DND-41 (cell line): ENCODE measurements around the gene CARMIL1.

Source experiments
- ATAC-seq: fragments of 200-7000 bp; cut with Tn5 transposase; 3 replicates; pipeline ENCODE4 v1.9.1; 2021; ENCODE audit warnings: low read depth; ENCODE audit not compliant: insufficient read depth
- DNase-seq: peaks from one replicate; pipeline ENCODE4 v3.0.0-alpha.2; 2020
- H2AFZ ChIP-seq: 2 replicates; pipeline ENCODE4 v1.6.0; 2012; ENCODE audit warnings: low read depth, low read length
- H3K27ac ChIP-seq: 2 replicates; pipeline ENCODE4 v1.5.1; 2012; ENCODE audit warnings: low read length, inconsistent platforms
- H3K27me3 ChIP-seq: fragments of 200-600 bp; sonication (generic); 2 replicates; pipeline ENCODE4 v1.6.0; 2012; ENCODE audit warnings: low read length, mild to moderate bottlenecking, inconsistent platforms; ENCODE audit not compliant: insufficient read depth, poor library complexity
- H3K36me3 ChIP-seq: 2 replicates; pipeline ENCODE4 v1.5.1; 2012; ENCODE audit warnings: low read length, inconsistent platforms; ENCODE audit not compliant: insufficient read depth
- H3K4me1 ChIP-seq: 2 replicates; pipeline ENCODE4 v1.5.1; 2012; ENCODE audit warnings: mild to moderate bottlenecking, low read length; ENCODE audit not compliant: insufficient read depth
- H3K4me2 ChIP-seq: 2 replicates; pipeline ENCODE4 v1.6.0; 2012; ENCODE audit warnings: mild to moderate bottlenecking, moderate library complexity, low read length, inconsistent platforms; ENCODE audit not compliant: insufficient read depth
- H3K4me3 ChIP-seq, 2 experiments: fragments of 200-600 bp in 1 of 2; shearing (Covaris generic) in 1 of 2; 2 replicates each; pipeline ENCODE4 v1.5.1; 2012 to 2016; ENCODE audit warnings: inconsistent platforms in 2 of 2, low read length in 2 of 2, mild to moderate bottlenecking in 2 of 2, low read depth in 1 of 2, moderate library complexity in 1 of 2
- H3K79me2 ChIP-seq: 2 replicates; pipeline ENCODE4 v1.6.0; 2012; ENCODE audit warnings: low read length, inconsistent platforms; ENCODE audit not compliant: insufficient read depth
- H3K9ac ChIP-seq: 2 replicates; pipeline ENCODE4 v1.6.0; 2012; ENCODE audit warnings: low read depth, mild to moderate bottlenecking, inconsistent platforms, low read length, moderate library complexity
- H3K9me3 ChIP-seq: 2 replicates; pipeline ENCODE4 v1.5.1; 2012; ENCODE audit warnings: low read length, moderate library complexity, mild to moderate bottlenecking, inconsistent platforms; ENCODE audit not compliant: insufficient read depth, severe bottlenecking
- H4K20me1 ChIP-seq: 2 replicates; pipeline ENCODE4 v1.6.0; 2012; ENCODE audit warnings: low read length; ENCODE audit not compliant: insufficient read depth
- CTCF ChIP-seq: IDR thresholded peaks from 2 replicates; pipeline ENCODE4 v1.5.1; 2012; ENCODE audit warnings: borderline replicate concordance, low read length, moderate library complexity, mild to moderate bottlenecking; ENCODE audit not compliant: poor library complexity, severe bottlenecking; ENCODE audit errors: extremely low read depth
- EZH2 ChIP-seq: IDR thresholded peaks from 3 replicates; pipeline ENCODE4 v1.6.1; 2012; ENCODE audit warnings: borderline replicate concordance, low read depth, mild to moderate bottlenecking, moderate library complexity, low read length, inconsistent platforms; ENCODE audit not compliant: severe bottlenecking

Gene CARMIL1

GRCh38 chr6:25660512-25660911, 381.3 kb downstream of the CARMIL1 start:
- no peaks in the 10 kb centered on the region for H3K36me3 ChIP-seq

GRCh38 chr6:25661129-25661779, 382.1 kb downstream of the CARMIL1 start:
- ATAC-seq (no peak), DNase-seq (no peak)
- no peaks in the 10 kb centered on the region for H3K79me2 ChIP-seq
- no peak overlapping the region for H2AFZ ChIP-seq
- H3K9ac ChIP-seq, result no peak overlapping the region
- H3K27me3 ChIP-seq, result peaks cover 6% of the 10 kb centered on the region
- H3K4me2 ChIP-seq, result no peak overlapping the region
- H3K4me1 ChIP-seq, result no peaks in the 10 kb centered on the region
- no peaks in the 10 kb centered on the region for H3K9me3 ChIP-seq
- no peaks in the 10 kb centered on the region for H3K36me3 ChIP-seq
- no peak overlapping the region for H3K27ac ChIP-seq
- TF ChIP-seq CTCF, result no peak
- no peaks in the 10 kb centered on the region for H4K20me1 ChIP-seq
- no peak overlapping the region for H3K4me3 ChIP-seq

More at GRCh38 chr6:25660512-25660911, 381.3 kb downstream of the CARMIL1 start:
- TF ChIP-seq EZH2 (no peak), CTCF (no peak)
- Histone ChIP-seq H2AFZ (no peak overlapping the region), H3K4me2 (no peak overlapping the region), H3K27me3 (peaks cover 6% of the 10 kb centered on the region), H3K4me3 (no peak overlapping the region), H3K79me2 (no peaks in the 10 kb centered on the region), H3K27ac (no peak overlapping the region), H3K4me1 (no peaks in the 10 kb centered on the region), H3K9me3 (no peaks in the 10 kb centered on the region), H3K9ac (no peak overlapping the region), H4K20me1 (no peaks in the 10 kb centered on the region)
- ATAC-seq (no peak), DNase-seq (no peak)

GRCh38 chr6:25665455-25665854, 386.3 kb downstream of the CARMIL1 start:
- no peak overlapping the region for H3K4me3 ChIP-seq
- no peaks in the 10 kb centered on the region for H3K9me3 ChIP-seq
- no peak for ATAC-seq
- H2AFZ ChIP-seq, result no peak overlapping the region
- TF ChIP-seq CTCF (no peak), EZH2 (no peak)
- H3K9ac ChIP-seq, result no peak overlapping the region
- no peak overlapping the region for H3K27ac ChIP-seq
- peaks cover 9% of the 10 kb centered on the region for H3K27me3 ChIP-seq
- no peaks in the 10 kb centered on the region for H3K79me2 ChIP-seq
- no peaks in the 10 kb centered on the region for H3K36me3 ChIP-seq
- no peak overlapping the region for H3K4me2 ChIP-seq
- DNase-seq, result no peak
- no peaks in the 10 kb centered on the region for H4K20me1 ChIP-seq
- no peaks in the 10 kb centered on the region for H3K4me1 ChIP-seq
